ENCODE data around the gene CELA1.

Gene CELA1

DNA sequence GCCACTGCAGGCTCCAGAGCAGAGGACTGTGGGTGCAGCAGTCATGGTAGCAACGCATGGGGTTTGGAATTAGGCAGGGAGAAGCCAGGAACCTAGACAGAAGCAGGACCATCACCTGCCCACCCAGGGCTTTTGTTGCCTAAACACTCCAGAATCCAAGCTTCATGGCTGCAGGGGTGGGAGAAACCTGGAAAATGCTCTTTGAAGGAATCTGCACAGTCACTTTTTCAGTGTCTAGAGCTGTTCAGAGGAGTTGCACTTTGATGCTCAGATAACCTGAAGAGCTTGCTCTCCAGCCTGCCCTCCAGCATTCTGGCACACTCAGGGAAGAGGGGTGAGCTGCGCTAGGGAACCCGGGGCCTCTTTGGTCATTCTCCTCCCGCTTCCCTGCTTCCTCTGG is 1.6 kb upstream of the CELA1 start:
- TF ChIP-seq FOXP2 (optimal IDR thresholded peaks at IDR 0.05; ENCODE audit: borderline replicate concordance, extremely low read depth, extremely low read length, insufficient read depth) (no peak), TAF1 (IDR thresholded peaks at IDR 0.05; ENCODE audit: borderline replicate concordance, insufficient read depth, low read length) (no peak), SIN3A (IDR thresholded peaks at IDR 0.05; ENCODE audit: borderline replicate concordance, insufficient read depth, low read length) (no peak)
- TF ChIP-seq, protein P1, sequence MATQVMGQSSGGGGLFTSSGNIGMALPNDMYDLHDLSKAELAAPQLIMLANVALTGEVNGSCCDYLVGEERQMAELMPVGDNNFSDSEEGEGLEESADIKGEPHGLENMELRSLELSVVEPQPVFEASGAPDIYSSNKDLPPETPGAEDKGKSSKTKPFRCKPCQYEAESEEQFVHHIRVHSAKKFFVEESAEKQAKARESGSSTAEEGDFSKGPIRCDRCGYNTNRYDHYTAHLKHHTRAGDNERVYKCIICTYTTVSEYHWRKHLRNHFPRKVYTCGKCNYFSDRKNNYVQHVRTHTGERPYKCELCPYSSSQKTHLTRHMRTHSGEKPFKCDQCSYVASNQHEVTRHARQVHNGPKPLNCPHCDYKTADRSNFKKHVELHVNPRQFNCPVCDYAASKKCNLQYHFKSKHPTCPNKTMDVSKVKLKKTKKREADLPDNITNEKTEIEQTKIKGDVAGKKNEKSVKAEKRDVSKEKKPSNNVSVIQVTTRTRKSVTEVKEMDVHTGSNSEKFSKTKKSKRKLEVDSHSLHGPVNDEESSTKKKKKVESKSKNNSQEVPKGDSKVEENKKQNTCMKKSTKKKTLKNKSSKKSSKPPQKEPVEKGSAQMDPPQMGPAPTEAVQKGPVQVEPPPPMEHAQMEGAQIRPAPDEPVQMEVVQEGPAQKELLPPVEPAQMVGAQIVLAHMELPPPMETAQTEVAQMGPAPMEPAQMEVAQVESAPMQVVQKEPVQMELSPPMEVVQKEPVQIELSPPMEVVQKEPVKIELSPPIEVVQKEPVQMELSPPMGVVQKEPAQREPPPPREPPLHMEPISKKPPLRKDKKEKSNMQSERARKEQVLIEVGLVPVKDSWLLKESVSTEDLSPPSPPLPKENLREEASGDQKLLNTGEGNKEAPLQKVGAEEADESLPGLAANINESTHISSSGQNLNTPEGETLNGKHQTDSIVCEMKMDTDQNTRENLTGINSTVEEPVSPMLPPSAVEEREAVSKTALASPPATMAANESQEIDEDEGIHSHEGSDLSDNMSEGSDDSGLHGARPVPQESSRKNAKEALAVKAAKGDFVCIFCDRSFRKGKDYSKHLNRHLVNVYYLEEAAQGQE (IDR thresholded peaks at IDR 0.05; ENCODE audit: insufficient read depth in 1 of 2, low read depth in 2 of 2, low read length in 2 of 2) = no peak

DNA sequence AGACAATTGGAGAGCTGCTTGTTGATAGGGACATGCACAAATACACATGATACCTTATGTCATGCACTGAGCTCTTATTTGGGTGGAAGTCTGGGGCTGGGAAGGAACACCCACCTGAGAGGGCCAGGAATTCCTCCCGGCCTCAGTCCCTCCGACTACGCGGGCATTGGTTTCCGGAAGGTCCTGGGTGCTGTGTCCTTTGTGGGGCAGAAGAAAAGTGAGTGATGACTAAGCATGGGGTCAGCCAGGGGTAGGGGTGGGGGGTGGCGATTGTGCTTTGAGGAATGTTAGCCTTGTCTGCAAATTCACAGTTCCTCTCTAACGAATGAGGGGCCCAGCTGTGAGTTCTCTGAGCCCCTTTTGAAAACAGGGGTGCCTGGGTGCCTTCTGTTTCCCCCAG is 798 bp downstream of the CELA1 start:
- TF ChIP-seq TAF1 (IDR thresholded peaks at IDR 0.05; ENCODE audit: borderline replicate concordance, insufficient read depth, low read length) = no peak
- TF ChIP-seq, protein P1 (IDR thresholded peaks at IDR 0.05; ENCODE audit: insufficient read depth in 1 of 2, low read depth in 2 of 2, low read length in 2 of 2) = no peak
- TF ChIP-seq POLR2AphosphoS5 (IDR thresholded peaks at IDR 0.05; ENCODE audit: low read depth, low read length) = no peak
- TF ChIP-seq SIN3A (IDR thresholded peaks at IDR 0.05; ENCODE audit: borderline replicate concordance, insufficient read depth, low read length) = no peak
- no peak for TF ChIP-seq FOXP2 (optimal IDR thresholded peaks at IDR 0.05; ENCODE audit: borderline replicate concordance, extremely low read depth, extremely low read length, insufficient read depth)

DNA sequence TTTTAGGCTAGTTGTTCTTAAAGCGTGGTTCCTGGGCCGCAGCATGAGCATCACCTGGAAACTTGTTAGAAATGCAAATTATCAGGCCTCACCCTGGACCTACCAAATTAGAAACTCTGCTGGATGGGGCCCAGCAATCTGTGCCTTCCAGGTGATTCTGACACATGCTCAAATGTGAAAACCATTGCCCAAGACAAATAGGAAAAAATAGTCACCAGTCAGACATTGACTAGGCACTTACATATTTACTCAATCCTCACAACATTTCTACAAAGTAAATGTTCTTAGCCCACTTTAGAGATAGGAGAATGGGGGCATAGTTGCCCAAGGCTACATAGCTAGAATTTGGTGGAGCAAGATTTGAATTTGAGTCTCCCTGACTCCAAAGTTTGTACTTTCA is 3.3 kb downstream of the CELA1 start:
- TF ChIP-seq SIN3A (IDR thresholded peaks at IDR 0.05; ENCODE audit: borderline replicate concordance, insufficient read depth, low read length) = no peak
- TF ChIP-seq FOXP2 (optimal IDR thresholded peaks at IDR 0.05; ENCODE audit: borderline replicate concordance, extremely low read depth, extremely low read length, insufficient read depth) = no peak
- TF ChIP-seq TAF1 (IDR thresholded peaks at IDR 0.05; ENCODE audit: borderline replicate concordance, insufficient read depth, low read length) = no peak
- no peak for TF ChIP-seq POLR2AphosphoS5 (IDR thresholded peaks at IDR 0.05; ENCODE audit: low read depth, low read length)
- TF ChIP-seq, protein P1 (IDR thresholded peaks at IDR 0.05; ENCODE audit: insufficient read depth in 1 of 2, low read depth in 2 of 2, low read length in 2 of 2) = no peak

DNA sequence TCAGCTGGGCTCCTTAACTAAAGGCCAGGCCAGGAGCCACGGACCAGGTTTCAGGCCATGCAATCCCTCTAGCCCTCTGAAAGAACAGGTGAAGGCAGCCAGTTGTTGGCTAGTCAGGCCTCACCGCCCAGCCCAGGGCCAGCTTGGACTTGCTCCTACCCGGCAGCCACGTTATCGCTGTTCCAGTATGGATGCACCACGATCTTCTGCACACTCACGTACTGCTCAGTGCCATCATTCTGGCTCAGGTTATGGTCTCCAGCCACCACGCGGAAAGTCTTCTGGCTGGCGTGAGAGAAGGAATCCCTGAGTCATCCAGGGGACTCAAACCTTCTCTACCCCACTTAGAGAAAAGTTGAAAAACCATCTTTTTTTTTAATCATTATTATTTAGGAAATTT is 4.1 kb downstream of the CELA1 start:
- TF ChIP-seq TAF1 (IDR thresholded peaks at IDR 0.05; ENCODE audit: borderline replicate concordance, insufficient read depth, low read length) (no peak), SIN3A (IDR thresholded peaks at IDR 0.05; ENCODE audit: borderline replicate concordance, insufficient read depth, low read length) (no peak), POLR2AphosphoS5 (IDR thresholded peaks at IDR 0.05; ENCODE audit: low read depth, low read length) (no peak), FOXP2 (optimal IDR thresholded peaks at IDR 0.05; ENCODE audit: borderline replicate concordance, extremely low read depth, extremely low read length, insufficient read depth) (no peak)
- TF ChIP-seq, protein P1 (IDR thresholded peaks at IDR 0.05; ENCODE audit: insufficient read depth in 1 of 2, low read depth in 2 of 2, low read length in 2 of 2) = no peak
